Adrenal gland (tissue), 5 donors: ENCODE data around the gene HOXD1.

Experiments used
- CTCF ChIP-seq, 6 experiments: fragments of 450-650 bp in 4 of 6; fragments of 200-600 bp in 2 of 6; sonication (generic) in 1 of 6; IDR thresholded peaks; 1 replicate in 5 of 6; 2 replicates in 1 of 6; pipeline versions ENCODE4 v1.5.1 to v1.8.0; 2016 to 2021; ENCODE audit warnings: antibody characterized with exemption in 6 of 6, mild to moderate bottlenecking in 2 of 6, moderate library complexity in 1 of 6
- POLR2A ChIP-seq, 2 donors: fragments of 450-650 bp; IDR thresholded peaks; one replicate each; pipeline ENCODE4 v1.6.1; 2017; ENCODE audit warnings: antibody characterized with exemption in 2 of 2, mild to moderate bottlenecking in 2 of 2, moderate library complexity in 1 of 2
- donor health status: DM: no; HTN: no; CAD: no.

GRCh38 chr2:176178757-176179295 lies 9.6 kb upstream of the HOXD1 start:
- no peak for TF ChIP-seq CTCF (IDR thresholded peaks at IDR 0.05)
- no peak for TF ChIP-seq POLR2A (IDR thresholded peaks at IDR 0.05)
